Brain microvascular endothelial cell (primary cell): ENCODE results near the gene ZNF746.

ENCODE experiments used
- DNase-seq: peaks from one replicate; pipeline ENCODE4 v3.0.0-alpha.2; 2020
- H3K27ac ChIP-seq: fragments of 250-450 bp; sonication (Bioruptor Pico); 2 replicates; pipeline ENCODE4 v1.5.1; 2020; ENCODE audit warnings: mild to moderate bottlenecking, moderate library complexity
- H3K27me3 ChIP-seq: fragments of 250-450 bp; sonication (Bioruptor Pico); replicated peaks from 2 replicates; pipeline ENCODE4 v1.5.1; 2020; ENCODE audit warnings: mild to moderate bottlenecking
- H3K36me3 ChIP-seq: fragments of 250-450 bp; sonication (Bioruptor Pico); replicated peaks from 2 replicates; pipeline ENCODE4 v1.5.1; 2020; ENCODE audit warnings: mild to moderate bottlenecking
- H3K4me3 ChIP-seq: 2 replicates; pipeline ENCODE4 v1.5.1; 2011; ENCODE audit warnings: low read depth, mild to moderate bottlenecking, control low read depth, low read length, moderate library complexity
- in situ Hi-C: cut with HindIII; loops from 2 replicates; pipeline ENCODE4 v1.10.0; 2017; ENCODE audit warnings: low sequenced_read_pairs, low pct_ligation_motif_present
- TF ChIP-seq, protein P1 (sequence below): IDR thresholded peaks from 2 replicates; pipeline ENCODE4 v1.5.1; 2011; ENCODE audit warnings: low read depth, mild to moderate bottlenecking, moderate library complexity, low read length, control low read depth, inconsistent platforms; ENCODE audit errors: missing control alignments

Gene ZNF746

DNA sequence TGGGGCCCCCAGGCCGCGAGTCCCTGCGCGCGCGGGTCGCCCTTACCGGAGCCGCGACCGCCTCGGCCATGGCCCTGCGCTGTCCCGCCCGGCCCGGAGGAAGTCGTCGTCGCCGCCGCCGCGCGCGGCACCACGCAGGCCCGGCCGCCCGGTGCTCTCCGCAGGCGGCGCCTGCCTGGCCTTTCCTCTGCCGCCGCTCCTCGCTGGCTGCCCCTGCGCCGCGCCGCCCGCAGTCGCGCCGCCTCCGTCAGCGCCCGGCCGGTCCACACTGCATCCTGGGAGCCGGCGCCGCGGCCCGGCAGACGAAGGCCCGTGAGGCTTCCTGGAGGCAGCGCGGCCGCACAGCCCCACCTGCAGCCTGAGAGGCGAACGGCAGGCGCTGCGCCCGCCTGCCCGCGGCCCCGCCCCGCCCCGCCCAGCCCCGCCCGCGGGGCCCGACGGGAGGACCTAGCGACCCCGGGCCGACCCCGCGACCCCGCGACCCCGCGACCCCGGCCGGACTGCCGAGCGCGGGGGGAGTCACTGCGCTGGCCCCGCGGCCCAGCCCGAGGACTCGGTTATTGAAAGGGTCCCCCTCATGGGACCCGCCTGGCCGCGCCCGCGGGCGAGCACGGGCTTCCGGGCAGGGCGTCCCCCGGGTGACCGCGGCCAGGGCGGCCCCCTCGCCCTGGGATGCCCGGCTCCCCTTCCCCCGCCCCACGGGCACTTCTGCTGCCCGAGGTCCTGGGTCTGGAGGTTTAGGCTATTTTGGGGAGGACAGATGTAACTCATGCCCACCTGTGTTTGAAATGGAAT lies at the start of gene ZNF746:
Gene ZNF746 (minus strand): TSS at position 343 of the 795 bp plus-strand sequence. CDS start 273 bp downstream, at position 70.
- TF ChIP-seq, protein P1, sequence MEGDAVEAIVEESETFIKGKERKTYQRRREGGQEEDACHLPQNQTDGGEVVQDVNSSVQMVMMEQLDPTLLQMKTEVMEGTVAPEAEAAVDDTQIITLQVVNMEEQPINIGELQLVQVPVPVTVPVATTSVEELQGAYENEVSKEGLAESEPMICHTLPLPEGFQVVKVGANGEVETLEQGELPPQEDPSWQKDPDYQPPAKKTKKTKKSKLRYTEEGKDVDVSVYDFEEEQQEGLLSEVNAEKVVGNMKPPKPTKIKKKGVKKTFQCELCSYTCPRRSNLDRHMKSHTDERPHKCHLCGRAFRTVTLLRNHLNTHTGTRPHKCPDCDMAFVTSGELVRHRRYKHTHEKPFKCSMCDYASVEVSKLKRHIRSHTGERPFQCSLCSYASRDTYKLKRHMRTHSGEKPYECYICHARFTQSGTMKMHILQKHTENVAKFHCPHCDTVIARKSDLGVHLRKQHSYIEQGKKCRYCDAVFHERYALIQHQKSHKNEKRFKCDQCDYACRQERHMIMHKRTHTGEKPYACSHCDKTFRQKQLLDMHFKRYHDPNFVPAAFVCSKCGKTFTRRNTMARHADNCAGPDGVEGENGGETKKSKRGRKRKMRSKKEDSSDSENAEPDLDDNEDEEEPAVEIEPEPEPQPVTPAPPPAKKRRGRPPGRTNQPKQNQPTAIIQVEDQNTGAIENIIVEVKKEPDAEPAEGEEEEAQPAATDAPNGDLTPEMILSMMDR = peak; percentile 58
- in situ Hi-C loops = no loop called here
- Histone ChIP-seq H3K4me3 (peak within 1 kb of the TSS; percentile 76), H3K36me3 (peaks cover 15% of the 10 kb centered on the region), H3K27me3 (no peaks in the 10 kb centered on the region), H3K27ac (peak within 1 kb of the TSS; percentile 47)
- peak; percentile 69 for DNase-seq

DNA sequence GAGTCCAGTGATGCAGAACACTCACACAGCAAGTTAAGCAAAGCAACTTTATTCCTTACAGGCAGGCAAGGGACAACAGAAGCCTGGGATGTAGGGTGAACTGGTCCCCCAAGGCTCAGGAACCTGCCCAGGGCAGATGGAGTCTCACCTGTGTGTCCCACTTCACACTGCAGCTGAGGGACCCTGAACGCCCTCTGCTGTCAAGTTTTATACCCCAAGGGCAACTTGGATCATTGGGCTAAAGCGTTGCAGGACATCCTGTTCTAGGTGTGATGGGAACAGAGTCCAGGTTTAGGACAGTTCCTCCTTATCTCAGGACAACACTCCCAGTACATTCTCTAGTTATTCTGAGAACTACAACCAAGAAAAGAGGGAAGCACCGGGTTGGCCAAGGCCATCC lies 49.5 kb upstream of the ZNF746 start:
- peaks cover 35% of the 10 kb centered on the region for H3K36me3 ChIP-seq
- H3K4me3 ChIP-seq = no peak overlapping the region
- in situ Hi-C loops = no loop called here
- no peak overlapping the region for H3K27ac ChIP-seq
- H3K27me3 ChIP-seq = no peaks in the 10 kb centered on the region
- DNase-seq = no peak
- TF ChIP-seq, protein P1 = no peak

DNA sequence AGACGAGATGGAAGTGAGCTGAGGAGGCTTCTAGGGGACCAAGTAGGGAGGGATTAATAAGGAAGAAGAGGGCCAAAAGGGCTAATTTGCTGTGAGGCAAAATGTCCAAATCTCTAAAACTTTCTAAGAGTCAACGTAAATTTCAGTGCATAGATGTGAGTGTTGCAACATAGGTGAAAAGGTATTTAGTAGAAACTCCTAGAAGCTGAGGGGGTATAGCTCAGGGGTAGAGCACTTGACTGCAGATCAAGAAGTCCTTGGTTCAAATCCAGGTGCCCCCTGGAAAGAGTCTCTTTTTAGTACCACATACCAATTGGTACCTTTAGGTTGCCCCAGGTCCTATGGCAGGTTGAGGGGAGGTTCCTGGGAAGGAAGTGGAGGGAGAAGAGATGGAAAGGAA lies 48.7 kb upstream of the ZNF746 start:
- Histone ChIP-seq H3K4me3 (no peak overlapping the region), H3K27ac (no peak overlapping the region), H3K27me3 (no peaks in the 10 kb centered on the region), H3K36me3 (peaks cover 29% of the 10 kb centered on the region)
- DNase-seq = no peak
- TF ChIP-seq, protein P1 = no peak
- in situ Hi-C loops = no loop called here

DNA sequence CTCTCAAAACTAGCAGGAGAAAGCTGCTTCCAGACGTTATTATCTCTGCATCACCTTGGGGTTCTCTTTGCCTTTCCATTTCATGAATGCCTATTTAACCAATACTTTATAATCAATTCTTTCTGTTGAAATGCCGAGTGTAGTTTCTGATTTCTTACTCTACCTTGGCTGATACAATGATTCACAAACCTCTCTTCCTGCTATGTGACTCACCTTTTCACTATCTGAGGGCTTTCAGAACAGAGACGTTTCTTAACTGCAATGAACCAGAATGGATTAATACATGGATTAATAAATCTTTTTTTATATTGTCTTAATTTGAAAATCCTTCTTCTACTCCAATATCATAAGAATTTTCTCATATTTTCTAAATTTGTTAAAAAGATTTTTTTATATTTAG lies 46.4 kb upstream of the ZNF746 start:
- Histone ChIP-seq H3K27ac (no peak overlapping the region), H3K36me3 (peaks cover 17% of the 10 kb centered on the region), H3K27me3 (no peaks in the 10 kb centered on the region), H3K4me3 (no peak overlapping the region)
- in situ Hi-C loops = no loop called here
- no peak for DNase-seq
- TF ChIP-seq, protein P1 = no peak

DNA sequence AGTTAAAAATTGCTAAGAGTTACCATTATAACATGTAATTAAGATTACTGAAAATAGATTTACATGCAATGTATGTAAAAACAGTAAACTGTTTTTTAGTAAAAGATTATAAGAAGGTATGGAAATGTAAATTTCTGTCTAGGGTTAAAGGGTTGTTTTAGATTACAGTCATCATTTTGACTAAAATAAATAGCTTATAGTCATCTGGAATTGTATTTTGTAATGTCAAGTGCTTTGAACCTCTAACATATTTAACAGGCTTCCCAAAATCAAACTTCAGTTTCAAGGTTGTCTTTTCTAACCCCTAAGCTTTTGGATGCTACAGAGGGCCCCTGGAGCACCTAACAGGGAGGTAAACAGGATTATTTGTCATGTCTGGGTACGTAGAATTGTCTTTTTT lies 35.0 kb upstream of the ZNF746 start:
- in situ Hi-C loops = no loop called here

More for the DNA sequence above, 35.0 kb upstream of the ZNF746 start:
- no peaks in the 10 kb centered on the region for H3K27me3 ChIP-seq
- no peak overlapping the region for H3K27ac ChIP-seq
- H3K36me3 ChIP-seq = no peaks in the 10 kb centered on the region
- TF ChIP-seq, protein P1 = no peak
- DNase-seq = no peak
- no peak overlapping the region for H3K4me3 ChIP-seq
